Mononuclear cell (primary cell): Measurements from ENCODE around the gene SORBS1. TPM values are rescaled to one million over a fixed set of nuclear protein-coding genes. Genes with fewer than 3 reads are reported as not detected.
"Not testable (repeated sequence)": the region's sequence is repeated elsewhere in the genome, so short reads cannot be mapped to it uniquely, and the experiment has no call there.

ENCODE experiments used
- H3K27me3 ChIP-seq: 2 replicates; pipeline ENCODE4 v1.6.0; 2011; ENCODE audit warnings: low read length, control low read depth; ENCODE audit not compliant: insufficient read depth
- H3K4me1 ChIP-seq: 2 replicates; pipeline ENCODE4 v1.5.1; 2011; ENCODE audit warnings: mild to moderate bottlenecking, low read length, control low read depth; ENCODE audit not compliant: insufficient read depth
- H3K4me3 ChIP-seq: 2 replicates; pipeline ENCODE4 v1.5.1; 2011; ENCODE audit warnings: mild to moderate bottlenecking, low read length, moderate library complexity
- H3K9me3 ChIP-seq: 2 replicates; pipeline ENCODE4 v1.5.1; 2011; ENCODE audit warnings: low read depth, mild to moderate bottlenecking, control low read depth, low read length
- total RNA-seq: library from RNA; depleted of rRNA; stranded (reverse); fragments of >200 nt; gene quantifications from one replicate; pipeline ENCODE4 v1.2.3, GENCODE V29; 2012

The SORBS1 gene
- total RNA-seq, 1 donor: 5.2 TPM

- Histone ChIP-seq H3K27me3 (no peaks in the 10 kb centered on the region), H3K4me1 (no peaks in the 10 kb centered on the region), H3K9me3 (no peaks in the 10 kb centered on the region), H3K4me3 (no peak overlapping the region)
Observed at GRCh38 chr10:95373660-95374059, 187.5 kb downstream of the SORBS1 start.

- H3K4me3 ChIP-seq: no peak overlapping the region
- H3K9me3 ChIP-seq: no peaks in the 10 kb centered on the region
- no peaks in the 10 kb centered on the region for H3K4me1 ChIP-seq
- no peaks in the 10 kb centered on the region for H3K27me3 ChIP-seq
Observed at GRCh38 chr10:95364342-95364741, 196.8 kb downstream of the SORBS1 start.

DNA sequence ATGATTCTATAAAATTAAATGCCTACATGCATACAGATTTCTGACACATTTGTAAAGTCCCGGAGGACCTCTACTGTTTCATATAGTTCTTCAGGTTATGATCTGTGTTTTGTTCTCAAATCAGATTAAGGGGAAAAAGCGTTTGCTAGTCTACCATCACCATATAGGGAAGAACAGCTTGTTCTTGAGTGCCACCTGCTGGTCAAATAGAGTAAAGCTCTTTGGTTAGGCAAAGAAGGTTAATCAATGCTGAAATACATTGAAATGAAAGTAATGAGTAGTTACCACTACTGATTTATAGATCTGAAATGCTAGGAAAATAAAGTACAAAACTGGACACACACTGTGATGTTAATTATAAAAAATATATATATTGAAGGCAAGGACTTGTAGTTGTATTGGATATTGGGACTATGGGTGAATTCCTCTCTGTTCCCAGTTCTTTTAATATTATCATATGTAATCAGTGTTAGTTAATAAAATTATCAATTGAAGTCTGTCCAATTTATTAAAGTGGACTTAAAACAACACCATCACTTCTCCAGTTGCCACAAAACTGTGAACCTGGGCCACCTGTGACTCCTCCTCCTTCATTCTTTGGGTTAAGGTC is 197.8 kb downstream of the SORBS1 start:
- Histone ChIP-seq H3K27me3 (no peaks in the 10 kb centered on the region), H3K9me3 (no peaks in the 10 kb centered on the region), H3K4me3 (no peak overlapping the region), H3K4me1 (no peaks in the 10 kb centered on the region)

- no peaks in the 10 kb centered on the region for H3K4me1 ChIP-seq
- no peak overlapping the region for H3K4me3 ChIP-seq
- H3K27me3 ChIP-seq: no peaks in the 10 kb centered on the region
- no peaks in the 10 kb centered on the region for H3K9me3 ChIP-seq
Observed at GRCh38 chr10:95360122-95360714, 201.0 kb downstream of the SORBS1 start.

GRCh38 chr10:95359466-95359865 is 201.7 kb downstream of the SORBS1 start:
- H3K9me3 ChIP-seq: no peaks in the 10 kb centered on the region
- no peaks in the 10 kb centered on the region for H3K27me3 ChIP-seq
- no peak overlapping the region for H3K4me3 ChIP-seq
- no peaks in the 10 kb centered on the region for H3K4me1 ChIP-seq

GRCh38 chr10:95356190-95356955 is 204.8 kb downstream of the SORBS1 start:
- H3K27me3 ChIP-seq: no peaks in the 10 kb centered on the region
- H3K4me1 ChIP-seq: no peaks in the 10 kb centered on the region
- no peak overlapping the region for H3K4me3 ChIP-seq
- H3K9me3 ChIP-seq: no peaks in the 10 kb centered on the region

- Histone ChIP-seq H3K4me3 (no peak overlapping the region), H3K9me3 (no peaks in the 10 kb centered on the region), H3K4me1 (no peaks in the 10 kb centered on the region), H3K27me3 (no peaks in the 10 kb centered on the region)
Observed at GRCh38 chr10:95355301-95355700, 205.9 kb downstream of the SORBS1 start.

DNA sequence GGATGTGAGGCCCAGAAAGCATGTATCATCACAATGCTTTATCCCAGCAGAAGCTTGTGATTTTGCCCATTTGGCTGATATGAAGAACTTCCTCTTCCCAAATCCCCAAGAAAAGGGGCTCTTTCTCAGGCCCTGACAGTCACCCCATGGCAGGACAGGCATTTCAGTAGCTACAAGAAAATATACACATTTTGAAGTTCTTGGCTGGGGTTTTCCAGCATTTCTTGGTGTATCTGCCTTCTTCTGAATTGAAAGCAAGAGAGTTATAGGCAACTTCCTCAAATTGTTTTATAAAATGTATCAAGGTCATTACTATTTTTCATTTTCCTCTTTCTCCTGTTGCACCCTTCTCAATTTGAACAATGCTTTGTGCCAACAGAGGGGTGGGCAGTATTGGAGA is 207.1 kb downstream of the SORBS1 start:
- no peaks in the 10 kb centered on the region for H3K9me3 ChIP-seq
- H3K4me1 ChIP-seq: no peaks in the 10 kb centered on the region
- H3K27me3 ChIP-seq: no peaks in the 10 kb centered on the region

DNA sequence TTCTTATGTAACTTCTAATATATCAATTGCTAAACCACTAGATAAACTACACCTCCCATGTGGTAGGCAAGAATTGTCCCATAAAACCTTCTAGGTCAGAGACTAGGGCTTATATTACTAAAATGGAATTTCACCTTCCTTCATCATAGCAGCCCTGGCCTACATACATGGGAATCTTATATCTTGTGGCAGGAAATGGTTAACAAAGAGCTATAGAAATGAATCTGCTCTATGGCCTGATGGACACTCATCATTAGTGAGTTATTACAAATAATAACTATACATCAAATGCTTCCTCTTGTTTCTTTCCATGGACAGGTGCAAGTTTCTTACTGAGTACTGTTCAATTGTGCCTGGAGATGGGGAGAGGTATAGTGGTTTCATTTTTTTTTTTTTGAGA is 208.0 kb downstream of the SORBS1 start:
- Histone ChIP-seq H3K27me3 (no peaks in the 10 kb centered on the region), H3K9me3 (no peaks in the 10 kb centered on the region), H3K4me3 (no peak overlapping the region), H3K4me1 (no peaks in the 10 kb centered on the region)

More for the DNA sequence above, 207.1 kb downstream of the SORBS1 start:
- H3K4me3 ChIP-seq: no peak overlapping the region

GRCh38 chr10:95352684-95353083 is 208.5 kb downstream of the SORBS1 start:
- Histone ChIP-seq H3K27me3 (no peaks in the 10 kb centered on the region), H3K4me1 (no peaks in the 10 kb centered on the region), H3K4me3 (no peak overlapping the region), H3K9me3 (no peaks in the 10 kb centered on the region)

- Histone ChIP-seq H3K27me3 (no peaks in the 10 kb centered on the region), H3K4me1 (no peaks in the 10 kb centered on the region), H3K4me3 (no peak overlapping the region), H3K9me3 (no peaks in the 10 kb centered on the region)
Observed at GRCh38 chr10:95350830-95351228, 210.3 kb downstream of the SORBS1 start.

DNA sequence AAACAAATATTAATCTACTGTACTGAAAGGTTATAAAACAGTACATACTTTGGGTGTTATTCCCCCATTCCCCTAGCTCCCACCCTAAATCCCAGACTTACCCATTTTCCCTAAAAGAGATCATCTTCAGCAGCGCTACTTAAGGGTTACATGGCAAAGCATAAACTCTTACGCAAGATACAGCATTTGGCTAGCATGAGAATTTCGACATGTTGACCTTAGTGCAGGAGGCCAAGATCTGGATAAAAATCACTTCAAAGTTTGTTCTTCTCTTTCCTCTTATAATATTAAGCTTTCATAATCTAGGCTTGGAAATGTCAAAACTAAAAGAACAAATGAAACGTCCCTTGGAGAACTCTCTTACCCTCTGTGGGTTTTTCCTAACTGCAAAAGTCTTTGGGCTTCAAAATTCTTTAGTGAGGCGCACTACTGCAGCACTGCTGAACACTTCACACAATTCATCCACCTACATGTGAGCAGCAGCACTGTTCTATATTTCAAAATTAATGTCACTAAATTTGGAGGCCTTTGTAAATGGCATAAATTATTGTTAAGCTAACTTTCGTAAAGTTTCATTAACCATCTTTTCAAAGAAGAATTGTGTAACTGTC is 210.8 kb downstream of the SORBS1 start:
- Histone ChIP-seq H3K4me3 (no peak overlapping the region), H3K4me1 (no peaks in the 10 kb centered on the region), H3K27me3 (no peaks in the 10 kb centered on the region), H3K9me3 (no peaks in the 10 kb centered on the region)

DNA sequence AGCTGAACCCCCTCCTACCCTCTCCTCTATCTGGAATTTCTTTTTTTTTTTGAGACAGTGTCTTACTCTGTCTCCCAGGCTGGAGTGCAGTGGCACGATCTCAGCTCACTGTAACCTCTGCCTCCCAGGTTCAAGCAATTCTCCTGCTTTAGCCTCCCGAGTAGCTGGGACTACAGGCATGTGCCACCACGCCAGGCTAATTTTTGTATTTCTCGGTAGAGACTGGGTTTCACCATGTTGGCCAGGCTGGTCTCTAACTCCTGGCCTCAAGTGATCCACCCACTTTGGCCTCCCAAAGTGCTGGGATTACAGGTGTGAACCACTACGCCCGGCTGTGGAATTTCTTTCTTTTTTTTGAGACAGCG is 213.8 kb downstream of the SORBS1 start:
- H3K4me3 ChIP-seq, H3K9me3 ChIP-seq, H3K27me3 ChIP-seq, H3K4me1 ChIP-seq: not testable (repeated sequence)

GRCh38 chr10:95346715-95347401 is 214.3 kb downstream of the SORBS1 start:
- no peaks in the 10 kb centered on the region for H3K4me1 ChIP-seq
- H3K4me3 ChIP-seq: no peak overlapping the region
- no peaks in the 10 kb centered on the region for H3K9me3 ChIP-seq
- no peaks in the 10 kb centered on the region for H3K27me3 ChIP-seq

GRCh38 chr10:95343573-95343972 is 217.6 kb downstream of the SORBS1 start:
- H3K4me3 ChIP-seq: no peak overlapping the region
- no peaks in the 10 kb centered on the region for H3K9me3 ChIP-seq
- no peaks in the 10 kb centered on the region for H3K4me1 ChIP-seq
- H3K27me3 ChIP-seq: no peaks in the 10 kb centered on the region
